HG03521 (cell line): ENCODE measurements around the gene PDGFA.

ENCODE experiments used
- ATAC-seq: cut with Tn5 transposase; IDR thresholded peaks from one replicate; pipeline ENCODE4 v1.9.1; 2021; ENCODE audit warnings: mild to moderate bottlenecking, moderate library complexity; ENCODE audit not compliant: unreplicated experiment

The PDGFA gene

GRCh38 chr7:450036-450435 lies 69.6 kb downstream of the PDGFA start:
- no peak for ATAC-seq

- no peak for ATAC-seq
Measured at GRCh38 chr7:449324-450019, 70.2 kb downstream of the PDGFA start.

- ATAC-seq, result no peak
Measured at GRCh38 chr7:447523-447922, 72.1 kb downstream of the PDGFA start.
